ENCODE results near the gene GSTP1. TPM values are rescaled to one million over a fixed set of nuclear protein-coding genes. Genes with fewer than 3 reads are reported as not detected.
"Not testable (repeated sequence)": the region's sequence is repeated elsewhere in the genome, so short reads cannot be mapped to it uniquely, and the experiment has no call there.

GSTP1 gene
- total RNA-seq, 1 experiment from 2014 or later = 192 TPM

DNA sequence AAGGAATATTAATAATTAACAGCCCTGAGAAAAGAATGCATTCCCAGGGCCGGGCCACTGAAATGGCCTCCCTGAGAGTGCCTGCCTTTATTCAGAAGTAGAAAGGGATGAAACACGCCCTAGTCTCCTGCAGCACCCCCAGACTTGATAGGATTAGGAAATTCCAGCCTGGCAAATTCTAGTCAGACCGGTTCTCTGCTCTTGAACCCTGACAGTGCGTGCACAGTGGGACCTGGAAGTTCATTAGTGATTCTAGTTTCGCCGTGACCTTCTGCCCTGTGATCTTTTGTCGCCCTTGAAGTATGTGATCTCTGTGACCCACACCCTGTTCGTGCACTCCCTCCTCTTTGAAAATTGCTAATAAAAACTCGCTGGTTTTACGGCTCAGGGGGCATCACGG lies 2.1 kb upstream of the GSTP1 start:
- no peaks in the 10 kb centered on the region for H3K9me3 ChIP-seq (replicated peaks)
- no peak for DNase-seq
- no peak overlapping the region for H3K4me3 ChIP-seq
- peaks cover 4% of the 10 kb centered on the region; the same call in 1 of the 2 replicates for H3K4me1 ChIP-seq
- no peaks in the 10 kb centered on the region; the same call in 1 of the 2 replicates for H3K36me3 ChIP-seq
- no peaks in the 10 kb centered on the region; the same call in none of the 2 replicates for H3K27me3 ChIP-seq
- no peak overlapping the region for H3K27ac ChIP-seq

DNA sequence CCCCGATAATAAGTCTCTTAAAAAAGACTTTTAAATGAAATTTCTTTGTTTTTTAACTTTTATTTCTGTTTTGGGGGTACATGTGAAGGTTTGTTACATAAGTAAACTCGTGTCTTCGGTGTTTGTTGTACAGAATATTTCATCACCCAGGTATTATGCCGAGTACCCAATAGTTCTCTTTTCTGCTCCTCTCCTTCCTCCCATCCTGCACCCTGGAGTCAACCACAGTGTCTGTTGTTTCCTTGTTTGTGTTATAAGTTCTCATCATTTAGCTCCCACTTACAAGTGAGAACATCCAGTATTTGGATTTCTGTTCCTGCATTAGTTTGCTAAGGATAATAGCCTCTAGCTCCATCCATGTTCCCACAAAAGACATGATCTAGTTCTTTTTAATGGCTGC lies 1.6 kb upstream of the GSTP1 start:
- no peak for DNase-seq
- H3K27me3 ChIP-seq = no peaks in the 10 kb centered on the region; the same call in 1 of the 2 replicates
- no peak overlapping the region for H3K27ac ChIP-seq
- no peak overlapping the region for H3K4me3 ChIP-seq
- peaks cover 4% of the 10 kb centered on the region; the same call in 1 of the 2 replicates for H3K4me1 ChIP-seq
- no peaks in the 10 kb centered on the region for H3K9me3 ChIP-seq (replicated peaks)
- no peaks in the 10 kb centered on the region; the same call in 1 of the 2 replicates for H3K36me3 ChIP-seq

DNA sequence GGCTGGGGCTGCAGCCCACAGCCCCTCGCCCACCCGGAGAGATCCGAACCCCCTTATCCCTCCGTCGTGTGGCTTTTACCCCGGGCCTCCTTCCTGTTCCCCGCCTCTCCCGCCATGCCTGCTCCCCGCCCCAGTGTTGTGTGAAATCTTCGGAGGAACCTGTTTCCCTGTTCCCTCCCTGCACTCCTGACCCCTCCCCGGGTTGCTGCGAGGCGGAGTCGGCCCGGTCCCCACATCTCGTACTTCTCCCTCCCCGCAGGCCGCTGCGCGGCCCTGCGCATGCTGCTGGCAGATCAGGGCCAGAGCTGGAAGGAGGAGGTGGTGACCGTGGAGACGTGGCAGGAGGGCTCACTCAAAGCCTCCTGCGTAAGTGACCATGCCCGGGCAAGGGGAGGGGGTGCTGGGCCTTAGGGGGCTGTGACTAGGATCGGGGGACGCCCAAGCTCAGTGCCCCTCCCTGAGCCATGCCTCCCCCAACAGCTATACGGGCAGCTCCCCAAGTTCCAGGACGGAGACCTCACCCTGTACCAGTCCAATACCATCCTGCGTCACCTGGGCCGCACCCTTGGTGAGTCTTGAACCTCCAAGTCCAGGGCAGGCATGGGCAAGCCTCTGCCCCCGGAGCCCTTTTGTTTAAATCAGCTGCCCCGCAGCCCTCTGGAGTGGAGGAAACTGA lies 731 bp downstream of the GSTP1 start:
- H3K9me3 ChIP-seq (replicated peaks) = no peaks in the 10 kb centered on the region
- DNase-seq = no peak
- peaks cover 4% of the 10 kb centered on the region; the same call in 1 of the 2 replicates for H3K4me1 ChIP-seq
- H3K36me3 ChIP-seq = no peaks in the 10 kb centered on the region; the same call in 1 of the 2 replicates
- no peaks in the 10 kb centered on the region; the same call in 1 of the 2 replicates for H3K27me3 ChIP-seq
- peak overlapping the region; percentile 59 for H3K27ac ChIP-seq
- H3K4me3 ChIP-seq = peak overlapping the region; percentile 67

DNA sequence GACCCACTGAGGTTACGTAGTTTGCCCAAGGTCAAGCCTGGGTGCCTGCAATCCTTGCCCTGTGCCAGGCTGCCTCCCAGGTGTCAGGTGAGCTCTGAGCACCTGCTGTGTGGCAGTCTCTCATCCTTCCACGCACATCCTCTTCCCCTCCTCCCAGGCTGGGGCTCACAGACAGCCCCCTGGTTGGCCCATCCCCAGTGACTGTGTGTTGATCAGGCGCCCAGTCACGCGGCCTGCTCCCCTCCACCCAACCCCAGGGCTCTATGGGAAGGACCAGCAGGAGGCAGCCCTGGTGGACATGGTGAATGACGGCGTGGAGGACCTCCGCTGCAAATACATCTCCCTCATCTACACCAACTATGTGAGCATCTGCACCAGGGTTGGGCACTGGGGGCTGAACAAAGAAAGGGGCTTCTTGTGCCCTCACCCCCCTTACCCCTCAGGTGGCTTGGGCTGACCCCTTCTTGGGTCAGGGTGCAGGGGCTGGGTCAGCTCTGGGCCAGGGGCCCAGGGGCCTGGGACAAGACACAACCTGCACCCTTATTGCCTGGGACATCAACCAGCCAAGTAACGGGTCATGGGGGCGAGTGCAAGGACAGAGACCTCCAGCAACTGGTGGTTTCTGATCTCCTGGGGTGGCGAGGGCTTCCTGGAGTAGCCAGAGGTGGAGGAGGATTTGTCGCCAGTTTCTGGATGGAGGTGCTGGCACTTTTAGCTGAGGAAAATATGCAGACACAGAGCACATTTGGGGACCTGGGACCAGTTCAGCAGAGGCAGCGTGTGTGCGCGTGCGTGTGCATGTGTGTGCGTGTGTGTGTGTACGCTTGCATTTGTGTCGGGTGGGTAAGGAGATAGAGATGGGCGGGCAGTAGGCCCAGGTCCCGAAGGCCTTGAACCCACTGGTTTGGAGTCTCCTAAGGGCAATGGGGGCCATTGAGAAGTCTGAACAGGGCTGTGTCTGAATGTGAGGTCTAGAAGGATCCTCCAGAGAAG lies 1.6 kb downstream of the GSTP1 start:
- no peak for DNase-seq
- Histone ChIP-seq H3K4me3 (no peak overlapping the region), H3K27me3 (no peaks in the 10 kb centered on the region), H3K9me3 (replicated peaks) (no peaks in the 10 kb centered on the region), H3K36me3 (no peaks in the 10 kb centered on the region; the same call in 1 of the 2 replicates), H3K4me1 (no peaks in the 10 kb centered on the region; the same call in 1 of the 2 replicates), H3K27ac (no peak overlapping the region)

DNA sequence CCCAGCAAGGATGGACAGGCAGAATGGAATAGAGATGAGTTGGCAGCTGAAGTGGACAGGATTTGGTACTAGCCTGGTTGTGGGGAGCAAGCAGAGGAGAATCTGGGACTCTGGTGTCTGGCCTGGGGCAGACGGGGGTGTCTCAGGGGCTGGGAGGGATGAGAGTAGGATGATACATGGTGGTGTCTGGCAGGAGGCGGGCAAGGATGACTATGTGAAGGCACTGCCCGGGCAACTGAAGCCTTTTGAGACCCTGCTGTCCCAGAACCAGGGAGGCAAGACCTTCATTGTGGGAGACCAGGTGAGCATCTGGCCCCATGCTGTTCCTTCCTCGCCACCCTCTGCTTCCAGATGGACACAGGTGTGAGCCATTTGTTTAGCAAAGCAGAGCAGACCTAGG lies 2.3 kb downstream of the GSTP1 start:
- H3K36me3 ChIP-seq = no peaks in the 10 kb centered on the region; the same call in 1 of the 2 replicates

DNA sequence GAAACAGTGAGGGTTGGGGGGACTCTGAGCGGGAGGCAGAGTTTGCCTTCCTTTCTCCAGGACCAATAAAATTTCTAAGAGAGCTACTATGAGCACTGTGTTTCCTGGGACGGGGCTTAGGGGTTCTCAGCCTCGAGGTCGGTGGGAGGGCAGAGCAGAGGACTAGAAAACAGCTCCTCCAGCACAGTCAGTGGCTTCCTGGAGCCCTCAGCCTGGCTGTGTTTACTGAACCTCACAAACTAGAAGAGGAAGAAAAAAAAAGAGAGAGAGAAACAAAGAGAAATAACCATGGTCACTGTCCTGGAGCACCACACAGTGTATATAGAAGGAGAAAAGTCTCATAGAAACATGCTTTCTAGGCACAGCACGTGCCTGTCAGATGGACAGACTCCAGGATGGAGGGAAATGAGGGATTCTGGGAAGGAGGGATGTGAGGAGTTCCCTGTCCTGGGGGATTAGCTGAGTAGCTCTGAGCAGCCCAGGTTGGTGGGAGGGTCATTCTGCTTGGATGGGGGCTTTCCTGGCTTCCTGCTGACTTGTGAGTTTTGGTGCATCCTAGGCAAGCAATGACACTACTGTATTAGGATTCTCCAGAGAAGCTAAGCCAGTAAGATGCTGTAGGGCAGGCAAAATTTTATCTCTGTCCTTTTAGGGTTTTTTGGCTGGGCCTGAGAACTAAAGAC lies 3.1 kb downstream of the GSTP1 start:
- Histone ChIP-seq H3K27ac (no peak overlapping the region), H3K9me3 (replicated peaks) (no peaks in the 10 kb centered on the region), H3K36me3 (no peaks in the 10 kb centered on the region; the same call in 1 of the 2 replicates), H3K27me3 (no peaks in the 10 kb centered on the region), H3K4me3 (no peak overlapping the region), H3K4me1 (no peaks in the 10 kb centered on the region; the same call in 1 of the 2 replicates)
- DNase-seq = no peak

More for the DNA sequence above, 2.3 kb downstream of the GSTP1 start:
- H3K27me3 ChIP-seq = no peaks in the 10 kb centered on the region
- no peaks in the 10 kb centered on the region for H3K9me3 ChIP-seq (replicated peaks)
- H3K4me1 ChIP-seq = no peaks in the 10 kb centered on the region; the same call in 1 of the 2 replicates
- no peak overlapping the region for H3K27ac ChIP-seq
- H3K4me3 ChIP-seq = no peak overlapping the region
- no peak for DNase-seq

DNA sequence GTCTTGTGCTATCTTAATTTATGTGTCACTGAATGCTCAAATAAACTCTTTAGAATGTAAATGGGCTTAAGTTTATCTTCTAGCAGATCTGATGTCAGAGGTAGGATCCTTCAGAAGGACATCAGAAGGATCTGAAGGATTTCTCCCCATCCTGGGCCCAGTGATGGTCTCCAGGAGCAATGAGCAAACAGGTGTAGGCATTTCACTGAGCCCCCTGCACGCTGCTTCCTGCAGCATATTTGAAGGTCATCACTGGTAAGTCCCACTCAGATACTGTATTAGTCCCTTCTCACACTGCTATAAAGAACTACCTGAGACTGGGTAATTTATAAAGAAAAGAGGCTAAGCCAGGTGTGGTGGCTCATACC lies 4.5 kb downstream of the GSTP1 start:
- H3K4me3 ChIP-seq = no peak overlapping the region
- no peaks in the 10 kb centered on the region for H3K27me3 ChIP-seq
- H3K27ac ChIP-seq = no peak overlapping the region
- no peak for DNase-seq
- H3K36me3 ChIP-seq = no peaks in the 10 kb centered on the region; the same call in 1 of the 2 replicates
- no peaks in the 10 kb centered on the region; the same call in 1 of the 2 replicates for H3K4me1 ChIP-seq
- H3K9me3 ChIP-seq (replicated peaks) = no peaks in the 10 kb centered on the region

DNA sequence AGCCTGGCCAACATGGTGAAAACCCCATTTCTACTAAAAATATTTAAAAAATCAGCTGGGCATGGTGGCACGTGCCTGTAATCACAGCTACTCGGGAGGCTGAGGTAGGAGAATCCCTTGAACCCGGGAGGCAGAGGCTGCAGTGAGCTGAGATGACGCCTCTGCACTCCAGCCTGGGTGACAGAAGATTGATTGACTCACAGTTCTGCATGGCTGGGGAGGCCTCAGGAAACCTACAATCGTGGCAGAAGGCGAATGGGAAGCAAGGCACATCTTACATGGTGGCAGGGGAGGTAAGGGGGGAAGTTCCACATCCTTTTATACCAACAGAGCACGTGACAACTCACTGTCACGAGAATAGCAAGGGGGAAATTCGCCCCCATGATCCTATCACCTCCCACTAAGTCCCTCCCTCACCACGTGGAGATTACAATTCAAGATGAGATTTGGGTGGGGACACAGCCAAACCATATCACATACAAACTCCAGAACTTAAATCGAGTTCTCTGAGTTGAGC lies 5.3 kb downstream of the GSTP1 start:
- not testable (repeated sequence) for H3K9me3 ChIP-seq (replicated peaks); H3K4me1 ChIP-seq; H3K27me3 ChIP-seq; H3K36me3 ChIP-seq; H3K27ac ChIP-seq; DNase-seq; H3K4me3 ChIP-seq

DNA sequence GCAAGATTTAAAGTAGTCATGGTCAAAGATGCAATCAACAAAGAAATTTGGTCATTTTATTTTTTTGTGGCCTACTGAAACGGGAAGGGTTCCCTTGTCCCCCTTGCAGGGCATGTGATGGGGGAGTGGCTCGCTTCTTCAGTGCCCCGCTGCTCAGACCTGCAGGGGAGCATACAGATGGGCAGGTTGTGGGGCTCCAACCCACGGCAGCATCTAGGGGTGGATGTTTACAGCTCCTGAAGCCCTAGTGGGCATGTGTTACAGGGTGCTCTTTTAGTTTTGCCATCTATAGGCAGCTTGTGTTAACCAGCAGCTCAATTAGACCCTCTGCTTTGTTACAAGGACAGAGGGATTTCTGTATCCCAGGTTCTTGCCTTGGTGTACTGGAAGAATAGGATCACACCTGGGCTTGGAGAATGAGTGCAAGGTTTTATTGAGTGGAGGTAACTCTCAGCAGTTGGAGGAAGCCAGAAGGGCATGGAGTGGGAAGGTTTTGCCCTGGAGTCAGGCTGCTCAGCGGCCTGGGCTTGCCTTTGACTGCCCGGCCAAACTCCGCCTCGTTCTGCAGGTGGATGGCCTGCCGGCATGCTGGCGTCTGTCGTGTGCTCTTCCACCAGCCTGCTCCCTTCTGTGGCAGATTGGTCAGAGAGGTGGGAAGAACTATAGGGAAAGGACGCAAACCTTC lies 9.4 kb downstream of the GSTP1 start:
- Histone ChIP-seq H3K27me3 (no peaks in the 10 kb centered on the region), H3K27ac (no peak overlapping the region), H3K4me3 (no peak overlapping the region), H3K4me1 (no peaks in the 10 kb centered on the region), H3K36me3 (no peaks in the 10 kb centered on the region), H3K9me3 (replicated peaks) (peaks cover 5% of the 10 kb centered on the region; the same call in 1 of the 2 replicates)
- DNase-seq = no peak

DNA sequence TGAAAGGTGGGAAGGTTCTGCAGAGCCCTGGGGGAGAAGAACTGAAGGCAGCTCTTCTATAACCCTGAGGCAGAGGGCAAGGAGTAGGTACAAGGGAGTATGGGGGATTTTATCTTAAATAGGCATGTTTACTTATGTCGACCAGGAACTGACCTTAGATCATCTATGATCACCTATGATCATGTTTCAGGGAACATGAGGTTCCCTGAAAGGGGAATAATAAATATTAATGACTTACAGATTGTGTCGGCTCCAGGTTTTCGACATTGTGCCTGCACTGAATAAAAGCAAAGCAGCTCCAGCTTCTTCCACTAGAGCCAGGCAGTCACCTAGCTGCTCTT lies 9.9 kb downstream of the GSTP1 start:
- Histone ChIP-seq H3K9me3 (replicated peaks) (peaks cover 5% of the 10 kb centered on the region; the same call in 1 of the 2 replicates), H3K4me1 (no peaks in the 10 kb centered on the region), H3K27me3 (no peaks in the 10 kb centered on the region), H3K36me3 (no peaks in the 10 kb centered on the region), H3K27ac (no peak overlapping the region), H3K4me3 (no peak overlapping the region)
- no peak for DNase-seq

DNA sequence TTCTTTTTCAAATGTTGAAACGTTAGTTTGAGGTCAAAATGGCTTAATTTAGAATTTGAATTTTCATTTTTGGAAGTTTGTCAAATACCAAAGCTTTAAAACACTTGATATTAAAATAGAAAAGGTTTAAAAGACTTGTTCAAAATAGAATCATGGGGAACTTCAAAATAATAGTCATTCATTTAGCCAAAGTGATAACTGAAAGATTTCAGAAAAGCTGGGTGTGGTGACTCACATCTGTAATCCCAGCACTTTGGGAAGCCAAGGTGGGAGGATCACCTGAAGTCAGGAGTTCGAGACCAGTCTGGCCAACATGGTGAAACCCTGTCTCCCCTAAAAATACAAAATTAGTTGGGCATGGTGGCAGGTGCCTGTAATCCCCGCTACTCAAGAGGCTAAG lies 10.9 kb downstream of the GSTP1 start:
- Histone ChIP-seq H3K4me1 (no peaks in the 10 kb centered on the region), H3K27ac (no peak overlapping the region)
- DNase-seq = no peak

DNA sequence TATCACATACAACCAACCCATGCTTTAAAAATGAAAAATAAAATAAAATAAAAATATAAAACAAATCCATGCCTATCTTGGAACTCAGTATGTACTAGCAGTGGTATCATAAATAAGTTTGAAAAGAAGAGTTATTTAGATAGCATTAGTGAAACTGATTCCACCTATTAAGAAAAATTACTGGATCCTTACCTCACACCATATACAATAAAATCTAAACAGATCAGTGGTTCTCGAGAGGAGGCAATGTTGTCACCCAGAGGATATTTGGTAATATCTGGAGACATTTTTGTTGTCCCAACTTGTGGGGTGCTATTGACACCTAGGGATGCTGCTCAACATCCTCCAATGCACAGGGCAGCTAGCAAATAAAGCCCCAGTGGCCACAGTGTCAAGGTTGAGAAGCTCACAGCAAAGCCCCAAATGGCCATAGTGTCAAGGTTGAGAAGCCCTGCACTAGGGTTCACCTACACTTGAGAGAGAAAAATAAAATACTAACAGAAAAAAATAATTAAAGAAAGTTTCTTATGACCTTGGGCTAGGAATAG lies 13.2 kb downstream of the GSTP1 start:
- no peaks in the 10 kb centered on the region for H3K36me3 ChIP-seq
- DNase-seq = no peak
- H3K27me3 ChIP-seq = no peaks in the 10 kb centered on the region
- no peak overlapping the region for H3K4me3 ChIP-seq
- peaks cover 5% of the 10 kb centered on the region; the same call in 1 of the 2 replicates for H3K9me3 ChIP-seq (replicated peaks)
- H3K27ac ChIP-seq = no peak overlapping the region
- H3K4me1 ChIP-seq = no peaks in the 10 kb centered on the region

More for the DNA sequence above, 10.9 kb downstream of the GSTP1 start:
- no peaks in the 10 kb centered on the region for H3K36me3 ChIP-seq
- H3K9me3 ChIP-seq (replicated peaks) = peaks cover 5% of the 10 kb centered on the region; the same call in 1 of the 2 replicates
- no peak overlapping the region for H3K4me3 ChIP-seq
- H3K27me3 ChIP-seq = no peaks in the 10 kb centered on the region

DNA sequence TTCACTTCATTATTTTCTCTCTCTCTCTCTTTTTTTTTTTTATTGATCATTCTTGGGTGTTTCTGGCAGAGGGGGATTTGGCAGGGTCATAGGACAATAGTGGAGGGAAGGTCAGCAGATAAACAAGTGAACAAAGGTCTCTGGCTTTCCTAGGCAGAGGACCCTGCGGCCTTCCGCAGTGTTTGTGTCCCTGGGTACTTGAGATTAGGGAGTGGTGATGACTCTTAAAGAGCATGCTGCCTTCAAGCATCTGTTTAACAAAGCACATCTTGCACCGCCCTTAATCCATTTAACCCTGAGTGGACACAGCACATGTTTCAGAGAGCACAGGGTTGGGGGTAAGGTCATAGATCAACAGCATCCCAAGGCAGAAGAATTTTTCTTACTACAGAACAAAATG lies 13.8 kb downstream of the GSTP1 start:
- not testable (repeated sequence) for H3K36me3 ChIP-seq; H3K4me3 ChIP-seq; H3K27ac ChIP-seq; H3K4me1 ChIP-seq; H3K27me3 ChIP-seq; H3K9me3 ChIP-seq (replicated peaks); DNase-seq

DNA sequence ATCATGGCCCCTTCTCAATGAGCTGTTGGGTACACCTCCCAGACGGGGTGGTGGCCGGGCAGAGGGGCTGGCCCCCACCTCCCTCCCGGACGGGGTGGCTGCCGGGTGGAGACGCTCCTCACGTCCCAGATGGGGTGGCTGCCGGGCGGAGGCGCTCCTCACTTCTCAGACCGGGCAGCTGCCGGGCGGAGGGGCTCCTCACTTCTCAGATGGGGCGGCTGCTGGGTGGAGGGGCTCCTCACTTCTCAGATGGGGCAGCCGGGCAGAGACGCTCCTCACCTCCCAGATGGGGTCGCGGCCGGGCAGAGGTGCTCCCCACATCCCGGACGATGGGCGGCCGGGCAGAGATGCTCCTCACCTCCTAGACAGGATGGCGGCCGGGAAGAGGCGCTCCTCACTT lies 14.4 kb downstream of the GSTP1 start:
- not testable (repeated sequence) for H3K9me3 ChIP-seq (replicated peaks); DNase-seq; H3K27me3 ChIP-seq; H3K36me3 ChIP-seq; H3K27ac ChIP-seq; H3K4me3 ChIP-seq; H3K4me1 ChIP-seq

All from SJCRH30 (cell line).